ENCODE results near the gene FCN2.

Gene FCN2

GRCh38 chr9:134895908-134896833 is 15.6 kb downstream of the FCN2 start:
- Mint-ChIP-seq H3K27me3 (no peaks in the 10 kb centered on the region), H3K27ac (no peak overlapping the region), H3K9me3 (no peaks in the 10 kb centered on the region), H3K4me1 (no peaks in the 10 kb centered on the region), H3K4me3 (no peak overlapping the region), H3K36me3 (no peaks in the 10 kb centered on the region)
- CTCF ChIA-PET, result no interaction called here
- no peak for DNase-seq

GRCh38 chr9:134896834-134897583 is 16.4 kb downstream of the FCN2 start:
- H3K4me3 Mint-ChIP-seq, result no peak overlapping the region
- CTCF ChIA-PET, result no interaction called here

GRCh38 chr9:134897584-134898170 is 17.1 kb downstream of the FCN2 start:
- Mint-ChIP-seq H3K4me3 (no peak overlapping the region), H3K9me3 (no peaks in the 10 kb centered on the region), H3K4me1 (no peaks in the 10 kb centered on the region), H3K27me3 (no peaks in the 10 kb centered on the region), H3K36me3 (no peaks in the 10 kb centered on the region), H3K27ac (no peak overlapping the region)
- DNase-seq, result no peak
- CTCF ChIA-PET, result no interaction called here

More at GRCh38 chr9:134896834-134897583, 16.4 kb downstream of the FCN2 start:
- DNase-seq, result no peak
- no peaks in the 10 kb centered on the region for H3K4me1 Mint-ChIP-seq
- no peaks in the 10 kb centered on the region for H3K27me3 Mint-ChIP-seq
- no peak overlapping the region for H3K27ac Mint-ChIP-seq
- no peaks in the 10 kb centered on the region for H3K36me3 Mint-ChIP-seq
- H3K9me3 Mint-ChIP-seq, result no peaks in the 10 kb centered on the region

- H3K27ac Mint-ChIP-seq, result no peak overlapping the region
- no peak for DNase-seq
- H3K4me1 Mint-ChIP-seq, result no peaks in the 10 kb centered on the region
- no peak overlapping the region for H3K4me3 Mint-ChIP-seq
- H3K36me3 Mint-ChIP-seq, result no peaks in the 10 kb centered on the region
- H3K9me3 Mint-ChIP-seq, result no peaks in the 10 kb centered on the region
- no peaks in the 10 kb centered on the region for H3K27me3 Mint-ChIP-seq
- CTCF ChIA-PET, result no interaction called here
Observed at GRCh38 chr9:134898319-134898718, 17.7 kb downstream of the FCN2 start.

GRCh38 chr9:134899168-134899567 is 18.6 kb downstream of the FCN2 start:
- H3K27me3 Mint-ChIP-seq, result no peaks in the 10 kb centered on the region
- no peak overlapping the region for H3K4me3 Mint-ChIP-seq
- CTCF ChIA-PET, result no interaction called here
- DNase-seq, result no peak
- H3K27ac Mint-ChIP-seq, result no peak overlapping the region
- H3K4me1 Mint-ChIP-seq, result no peaks in the 10 kb centered on the region
- no peaks in the 10 kb centered on the region for H3K9me3 Mint-ChIP-seq
- no peaks in the 10 kb centered on the region for H3K36me3 Mint-ChIP-seq

GRCh38 chr9:134899818-134900217 is 19.2 kb downstream of the FCN2 start:
- Mint-ChIP-seq H3K4me3 (no peak overlapping the region), H3K27me3 (no peaks in the 10 kb centered on the region), H3K4me1 (no peaks in the 10 kb centered on the region), H3K27ac (no peak overlapping the region), H3K36me3 (no peaks in the 10 kb centered on the region), H3K9me3 (no peaks in the 10 kb centered on the region)
- CTCF ChIA-PET, result no interaction called here
- DNase-seq, result no peak

- no peak for DNase-seq
- H3K9me3 Mint-ChIP-seq, result no peaks in the 10 kb centered on the region
- no peak overlapping the region for H3K4me3 Mint-ChIP-seq
- H3K4me1 Mint-ChIP-seq, result no peaks in the 10 kb centered on the region
- no peak overlapping the region for H3K27ac Mint-ChIP-seq
- no peaks in the 10 kb centered on the region for H3K36me3 Mint-ChIP-seq
- no peaks in the 10 kb centered on the region for H3K27me3 Mint-ChIP-seq
- CTCF ChIA-PET, result no interaction called here
Observed at GRCh38 chr9:134902936-134903335, 22.3 kb downstream of the FCN2 start.

- DNase-seq, result no peak
- H3K27me3 Mint-ChIP-seq, result peaks cover 26% of the 10 kb centered on the region
- CTCF ChIA-PET, result no interaction called here
- H3K27ac Mint-ChIP-seq, result no peak overlapping the region
- H3K9me3 Mint-ChIP-seq, result no peaks in the 10 kb centered on the region
- H3K36me3 Mint-ChIP-seq, result no peaks in the 10 kb centered on the region
- H3K4me3 Mint-ChIP-seq, result no peak overlapping the region
- no peaks in the 10 kb centered on the region for H3K4me1 Mint-ChIP-seq
Observed at GRCh38 chr9:134908524-134909309, 28.1 kb downstream of the FCN2 start.

GRCh38 chr9:134909511-134910481 is 29.2 kb downstream of the FCN2 start:
- Mint-ChIP-seq H3K4me1 (no peaks in the 10 kb centered on the region), H3K9me3 (no peaks in the 10 kb centered on the region), H3K27me3 (peaks cover 26% of the 10 kb centered on the region), H3K36me3 (no peaks in the 10 kb centered on the region), H3K4me3 (no peak overlapping the region), H3K27ac (no peak overlapping the region)
- CTCF ChIA-PET, result no interaction called here
- DNase-seq, result no peak

GRCh38 chr9:134912126-134912840 is 31.7 kb downstream of the FCN2 start:
- H3K27me3 Mint-ChIP-seq, result peaks cover 26% of the 10 kb centered on the region
- no peak for DNase-seq
- H3K36me3 Mint-ChIP-seq, result no peaks in the 10 kb centered on the region
- no peak overlapping the region for H3K27ac Mint-ChIP-seq
- no peaks in the 10 kb centered on the region for H3K4me1 Mint-ChIP-seq
- H3K9me3 Mint-ChIP-seq, result no peaks in the 10 kb centered on the region
- H3K4me3 Mint-ChIP-seq, result no peak overlapping the region
- CTCF ChIA-PET, result no interaction called here

GRCh38 chr9:134913041-134913712 is 32.6 kb downstream of the FCN2 start:
- H3K27me3 Mint-ChIP-seq, result peaks cover 26% of the 10 kb centered on the region
- no peak for DNase-seq
- no peak overlapping the region for H3K27ac Mint-ChIP-seq
- no peaks in the 10 kb centered on the region for H3K36me3 Mint-ChIP-seq
- no peak overlapping the region for H3K4me3 Mint-ChIP-seq
- H3K4me1 Mint-ChIP-seq, result no peaks in the 10 kb centered on the region
- no peaks in the 10 kb centered on the region for H3K9me3 Mint-ChIP-seq
- CTCF ChIA-PET, result no interaction called here

GRCh38 chr9:134913713-134914500 is 33.3 kb downstream of the FCN2 start:
- Mint-ChIP-seq H3K36me3 (no peaks in the 10 kb centered on the region), H3K9me3 (peaks cover 2% of the 10 kb centered on the region), H3K27ac (no peak overlapping the region), H3K4me3 (no peak overlapping the region), H3K4me1 (no peaks in the 10 kb centered on the region), H3K27me3 (peaks cover 18% of the 10 kb centered on the region)
- no peak for DNase-seq
- CTCF ChIA-PET, result no interaction called here
